ENCODE measurements around the gene MRPS23.

GRCh38 chr17:57794841-57795240, 55.0 kb downstream of the MRPS23 start:
- no peak for TF ChIP-seq ZNF354B (CRISPR knock-in tag; IDR thresholded peaks at IDR 0.05)
- no peak for TF ChIP-seq MYC (CRISPR knock-in tag; IDR thresholded peaks at IDR 0.05; ENCODE audit: borderline replicate concordance)
- TF ChIP-seq, protein P1, sequence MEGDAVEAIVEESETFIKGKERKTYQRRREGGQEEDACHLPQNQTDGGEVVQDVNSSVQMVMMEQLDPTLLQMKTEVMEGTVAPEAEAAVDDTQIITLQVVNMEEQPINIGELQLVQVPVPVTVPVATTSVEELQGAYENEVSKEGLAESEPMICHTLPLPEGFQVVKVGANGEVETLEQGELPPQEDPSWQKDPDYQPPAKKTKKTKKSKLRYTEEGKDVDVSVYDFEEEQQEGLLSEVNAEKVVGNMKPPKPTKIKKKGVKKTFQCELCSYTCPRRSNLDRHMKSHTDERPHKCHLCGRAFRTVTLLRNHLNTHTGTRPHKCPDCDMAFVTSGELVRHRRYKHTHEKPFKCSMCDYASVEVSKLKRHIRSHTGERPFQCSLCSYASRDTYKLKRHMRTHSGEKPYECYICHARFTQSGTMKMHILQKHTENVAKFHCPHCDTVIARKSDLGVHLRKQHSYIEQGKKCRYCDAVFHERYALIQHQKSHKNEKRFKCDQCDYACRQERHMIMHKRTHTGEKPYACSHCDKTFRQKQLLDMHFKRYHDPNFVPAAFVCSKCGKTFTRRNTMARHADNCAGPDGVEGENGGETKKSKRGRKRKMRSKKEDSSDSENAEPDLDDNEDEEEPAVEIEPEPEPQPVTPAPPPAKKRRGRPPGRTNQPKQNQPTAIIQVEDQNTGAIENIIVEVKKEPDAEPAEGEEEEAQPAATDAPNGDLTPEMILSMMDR (CRISPR knock-in tag; IDR thresholded peaks at IDR 0.05) = no peak
- TF ChIP-seq POLR2A (IDR thresholded peaks at IDR 0.05; ENCODE audit: insufficient read depth in 1 of 2, low read depth in 2 of 2, low read length in 2 of 2) = no peak
- no peak for TF ChIP-seq KLF16 (CRISPR knock-in tag; IDR thresholded peaks at IDR 0.05)
- TF ChIP-seq ZBTB37 (CRISPR knock-in tag; IDR thresholded peaks at IDR 0.05) = no peak
- TF ChIP-seq, protein P2, sequence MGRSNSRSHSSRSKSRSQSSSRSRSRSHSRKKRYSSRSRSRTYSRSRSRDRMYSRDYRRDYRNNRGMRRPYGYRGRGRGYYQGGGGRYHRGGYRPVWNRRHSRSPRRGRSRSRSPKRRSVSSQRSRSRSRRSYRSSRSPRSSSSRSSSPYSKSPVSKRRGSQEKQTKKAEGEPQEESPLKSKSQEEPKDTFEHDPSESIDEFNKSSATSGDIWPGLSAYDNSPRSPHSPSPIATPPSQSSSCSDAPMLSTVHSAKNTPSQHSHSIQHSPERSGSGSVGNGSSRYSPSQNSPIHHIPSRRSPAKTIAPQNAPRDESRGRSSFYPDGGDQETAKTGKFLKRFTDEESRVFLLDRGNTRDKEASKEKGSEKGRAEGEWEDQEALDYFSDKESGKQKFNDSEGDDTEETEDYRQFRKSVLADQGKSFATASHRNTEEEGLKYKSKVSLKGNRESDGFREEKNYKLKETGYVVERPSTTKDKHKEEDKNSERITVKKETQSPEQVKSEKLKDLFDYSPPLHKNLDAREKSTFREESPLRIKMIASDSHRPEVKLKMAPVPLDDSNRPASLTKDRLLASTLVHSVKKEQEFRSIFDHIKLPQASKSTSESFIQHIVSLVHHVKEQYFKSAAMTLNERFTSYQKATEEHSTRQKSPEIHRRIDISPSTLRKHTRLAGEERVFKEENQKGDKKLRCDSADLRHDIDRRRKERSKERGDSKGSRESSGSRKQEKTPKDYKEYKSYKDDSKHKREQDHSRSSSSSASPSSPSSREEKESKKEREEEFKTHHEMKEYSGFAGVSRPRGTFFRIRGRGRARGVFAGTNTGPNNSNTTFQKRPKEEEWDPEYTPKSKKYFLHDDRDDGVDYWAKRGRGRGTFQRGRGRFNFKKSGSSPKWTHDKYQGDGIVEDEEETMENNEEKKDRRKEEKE (IDR thresholded peaks at IDR 0.05) = no peak
- TF ChIP-seq ZNF512 (CRISPR knock-in tag; IDR thresholded peaks at IDR 0.05) = no peak
- TF ChIP-seq ARNTL (CRISPR knock-in tag; IDR thresholded peaks at IDR 0.05) = no peak
- no peak for TF ChIP-seq PLRG1 (conservative IDR thresholded peaks at IDR 0.05)
- no peak for TF ChIP-seq ZNF275 (CRISPR knock-in tag; IDR thresholded peaks at IDR 0.05; ENCODE audit: borderline replicate concordance)

All from HepG2 (cell line).